ENCODE measurements around the gene FGF18. TPM values are rescaled to one million over a fixed set of nuclear protein-coding genes. Genes with fewer than 3 reads are reported as not detected.

Gene FGF18
- total RNA-seq, 3 donors from 2014 or later (not counting 1 experiment from before 2014, with no cell fraction given), result 0.16 to 0.25 (median 0.23) TPM

DNA sequence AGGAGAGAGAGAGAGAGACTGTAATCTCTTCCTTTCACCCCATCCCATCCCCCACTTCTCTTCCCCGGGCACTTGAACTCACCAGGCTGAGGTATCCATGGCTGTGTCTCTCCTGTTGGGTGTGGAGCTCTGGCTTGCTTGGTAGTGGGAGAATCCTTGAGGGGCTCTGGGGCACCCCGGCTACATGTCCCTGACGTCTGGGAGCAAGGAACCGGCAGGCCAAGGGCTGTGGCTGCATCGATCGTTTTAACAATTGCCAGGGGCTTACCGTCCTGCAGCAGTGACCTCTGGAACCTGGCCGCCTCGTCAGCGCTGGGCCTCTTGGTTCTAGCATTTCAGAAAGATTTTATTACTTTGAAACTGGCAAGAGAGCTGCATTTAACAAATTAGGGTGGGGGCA, 30.0 kb downstream of the FGF18 start:
- Mint-ChIP-seq H3K4me1 (peaks cover 0 to 6% of the 10 kb centered on the region in 2 donors), H3K36me3 (no peaks in the 10 kb centered on the region), H3K27ac (no peak overlapping the region), H3K4me3 (no peak overlapping the region), H3K27me3 (ENCODE audit: low read depth in 2 of 2) (peaks cover 32 to 38% of the 10 kb centered on the region in 2 donors), H3K9me3 (no peaks in the 10 kb centered on the region)
- Histone ChIP-seq H3K27me3 (ENCODE audit: control insufficient read depth, insufficient read depth, low read length) (peaks cover 10% of the 10 kb centered on the region), H3K4me1 (ENCODE audit: control insufficient read depth, insufficient read depth, low read length) (peaks cover 3% of the 10 kb centered on the region), H3K9me3 (ENCODE audit: control insufficient read depth, insufficient read depth, low read length) (no peaks in the 10 kb centered on the region), H3K27ac (ENCODE audit: low read length) (no peak overlapping the region), H3K36me3 (ENCODE audit: control insufficient read depth, insufficient read depth, low read length) (no peaks in the 10 kb centered on the region), H3K4me3 (ENCODE audit: low read length) (no peak overlapping the region)
- no peak for TF ChIP-seq CTCF (IDR thresholded peaks at IDR 0.05)
- ATAC-seq (no peak), DNase-seq (no peak)
- intact Hi-C loops (cut with micrococcal nuclease), result no loop called here
- WGBS (ENCODE audit: insufficient coverage), result 94% methylated on average over 9 of the region's 10 CpGs

- Histone ChIP-seq H3K36me3 (ENCODE audit: control insufficient read depth, insufficient read depth, low read length) (no peaks in the 10 kb centered on the region), H3K4me3 (ENCODE audit: low read length) (no peak overlapping the region), H3K4me1 (ENCODE audit: control insufficient read depth, insufficient read depth, low read length) (peaks cover 3% of the 10 kb centered on the region), H3K27me3 (ENCODE audit: control insufficient read depth, insufficient read depth, low read length) (peaks cover 10% of the 10 kb centered on the region), H3K9me3 (ENCODE audit: control insufficient read depth, insufficient read depth, low read length) (no peaks in the 10 kb centered on the region), H3K27ac (ENCODE audit: low read length) (no peak overlapping the region)
- peak in 2 of 3 donors; percentile 50 to 59 for ATAC-seq
- Mint-ChIP-seq H3K36me3 (no peaks in the 10 kb centered on the region), H3K27me3 (ENCODE audit: low read depth in 2 of 2) (peaks cover 32 to 41% of the 10 kb centered on the region in 2 donors), H3K4me3 (peak overlapping the region; percentile 66), H3K4me1 (peaks cover 0 to 6% of the 10 kb centered on the region in 2 donors), H3K9me3 (no peaks in the 10 kb centered on the region), H3K27ac (no peak overlapping the region)
- intact Hi-C loops (cut with micrococcal nuclease), result no loop called here
- DNase-seq, result no peak
- WGBS (ENCODE audit: insufficient coverage), result 15% methylated on average over 85 of the region's 88 CpGs
- TF ChIP-seq CTCF (IDR thresholded peaks at IDR 0.05), result no peak
Observed at GRCh38 chr5:171450423-171451331, 31.2 kb downstream of the FGF18 start.

GRCh38 chr5:171451421-171451820, 32.0 kb downstream of the FGF18 start:
- no peak overlapping the region for H3K27ac ChIP-seq (ENCODE audit: low read length)
- no peaks in the 10 kb centered on the region for H3K36me3 ChIP-seq (ENCODE audit: control insufficient read depth, insufficient read depth, low read length)
- no peaks in the 10 kb centered on the region for H3K9me3 ChIP-seq (ENCODE audit: control insufficient read depth, insufficient read depth, low read length)
- DNase-seq (no peak), ATAC-seq (no peak)
- intact Hi-C loops (cut with micrococcal nuclease), result no loop called here
- WGBS (ENCODE audit: insufficient coverage), result 78% methylated on average over 17 of the region's 17 CpGs
- no peaks in the 10 kb centered on the region for H3K36me3 Mint-ChIP-seq
- H3K4me1 Mint-ChIP-seq, result peaks cover 0 to 6% of the 10 kb centered on the region in 2 donors
- peaks cover 3% of the 10 kb centered on the region for H3K4me1 ChIP-seq (ENCODE audit: control insufficient read depth, insufficient read depth, low read length)
- no peaks in the 10 kb centered on the region for H3K9me3 Mint-ChIP-seq
- H3K4me3 ChIP-seq (ENCODE audit: low read length), result no peak overlapping the region
- peaks cover 10% of the 10 kb centered on the region for H3K27me3 ChIP-seq (ENCODE audit: control insufficient read depth, insufficient read depth, low read length)
- H3K27ac Mint-ChIP-seq, result no peak overlapping the region
- peak overlapping the region; percentile 66 for H3K4me3 Mint-ChIP-seq
- peaks cover 32 to 41% of the 10 kb centered on the region in 2 donors for H3K27me3 Mint-ChIP-seq (ENCODE audit: low read depth in 2 of 2)
- TF ChIP-seq CTCF (IDR thresholded peaks at IDR 0.05), result no peak

Data from natural killer cell (primary cell).